Measurements from ENCODE around the gene HMGB1. TPM values are rescaled to one million over a fixed set of nuclear protein-coding genes. Genes with fewer than 3 reads are reported as not detected.

HMGB1 gene
- total RNA-seq, result 593 and 606 TPM in 2 replicates

DNA sequence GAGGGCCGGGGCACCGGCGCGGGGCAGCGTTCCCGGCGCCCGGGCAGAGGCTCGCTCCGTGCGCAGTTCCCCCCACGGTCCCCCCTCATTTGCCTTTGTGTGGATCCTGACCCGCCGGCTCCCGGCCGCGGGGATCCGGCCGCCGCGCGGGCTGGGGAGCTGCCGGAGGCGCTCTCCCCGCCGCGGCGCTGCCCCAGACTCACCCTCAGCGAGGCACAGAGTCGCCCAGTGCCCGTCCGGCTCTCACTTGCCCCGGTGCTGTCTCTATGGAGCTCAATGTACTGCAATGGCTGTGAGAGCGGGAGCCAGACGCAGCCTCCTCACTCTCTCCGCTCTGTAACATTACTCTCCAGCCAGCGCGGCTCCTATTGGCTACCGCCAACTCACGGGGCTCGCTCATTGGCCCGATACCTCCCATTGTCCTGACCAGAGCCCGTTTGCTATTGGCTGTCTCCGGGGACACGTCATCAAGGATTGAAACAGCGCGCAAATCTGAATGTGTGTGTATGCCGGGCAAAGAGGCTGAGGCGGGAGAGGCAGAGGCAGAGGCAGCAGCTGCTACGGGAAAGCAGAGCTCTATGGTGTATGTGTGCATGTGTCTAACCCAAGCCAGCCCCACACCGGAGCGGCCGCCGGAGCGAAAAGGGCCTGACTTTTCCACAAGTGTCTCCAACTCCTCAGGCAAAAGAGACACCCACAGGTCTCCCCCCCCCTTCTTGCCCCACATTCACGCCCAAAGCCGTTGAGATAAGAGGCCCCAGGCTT lies at the start of gene HMGB1:
TSS of gene HMGB1 (minus strand) at position 344 of the 765 bp plus-strand sequence. CDS start 2,256 bp downstream, outside the sequence.
- H3K4me3 Mint-ChIP-seq, result peak within 1 kb of the TSS; percentile 94
- peak; percentile 97 for DNase-seq (ENCODE audit: low spot score)
- intact Hi-C loops (cut with micrococcal nuclease), result loop anchor here (1.0 to 5.0 kb wide), 12 partner anchors 43 to 871 kb away; partner anchors contain the start of genes UBE2L5, UBL3 and USPL1
- peaks cover 27% of the 10 kb centered on the region for H3K36me3 Mint-ChIP-seq (ENCODE audit: low read depth)
- H3K9me3 Mint-ChIP-seq, result no peaks in the 10 kb centered on the region
- H3K4me1 Mint-ChIP-seq (ENCODE audit: low read depth), result peaks cover 28% of the 10 kb centered on the region
- H3K27me3 Mint-ChIP-seq (ENCODE audit: insufficient read depth), result no peaks in the 10 kb centered on the region
- peak within 1 kb of the TSS; percentile 100 for H3K27ac Mint-ChIP-seq

- no peak overlapping the region for H3K4me3 Mint-ChIP-seq
- DNase-seq (ENCODE audit: low spot score), result no peak
- H3K36me3 Mint-ChIP-seq (ENCODE audit: low read depth), result no peaks in the 10 kb centered on the region
- no peak overlapping the region for H3K27ac Mint-ChIP-seq
- no peaks in the 10 kb centered on the region for H3K4me1 Mint-ChIP-seq (ENCODE audit: low read depth)
- intact Hi-C loops (cut with micrococcal nuclease), result no loop called here
- no peaks in the 10 kb centered on the region for H3K9me3 Mint-ChIP-seq
- H3K27me3 Mint-ChIP-seq (ENCODE audit: insufficient read depth), result peaks cover 10% of the 10 kb centered on the region
Observed at GRCh38 chr13:30510811-30511371, 45.2 kb upstream of the HMGB1 start.

GRCh38 chr13:30510091-30510490 lies 44.4 kb upstream of the HMGB1 start:
- peaks cover 10% of the 10 kb centered on the region for H3K27me3 Mint-ChIP-seq (ENCODE audit: insufficient read depth)
- H3K4me3 Mint-ChIP-seq, result no peak overlapping the region
- DNase-seq (ENCODE audit: low spot score), result no peak
- H3K27ac Mint-ChIP-seq, result no peak overlapping the region
- intact Hi-C loops (cut with micrococcal nuclease), result no loop called here
- no peaks in the 10 kb centered on the region for H3K4me1 Mint-ChIP-seq (ENCODE audit: low read depth)
- no peaks in the 10 kb centered on the region for H3K36me3 Mint-ChIP-seq (ENCODE audit: low read depth)
- no peaks in the 10 kb centered on the region for H3K9me3 Mint-ChIP-seq

DNA sequence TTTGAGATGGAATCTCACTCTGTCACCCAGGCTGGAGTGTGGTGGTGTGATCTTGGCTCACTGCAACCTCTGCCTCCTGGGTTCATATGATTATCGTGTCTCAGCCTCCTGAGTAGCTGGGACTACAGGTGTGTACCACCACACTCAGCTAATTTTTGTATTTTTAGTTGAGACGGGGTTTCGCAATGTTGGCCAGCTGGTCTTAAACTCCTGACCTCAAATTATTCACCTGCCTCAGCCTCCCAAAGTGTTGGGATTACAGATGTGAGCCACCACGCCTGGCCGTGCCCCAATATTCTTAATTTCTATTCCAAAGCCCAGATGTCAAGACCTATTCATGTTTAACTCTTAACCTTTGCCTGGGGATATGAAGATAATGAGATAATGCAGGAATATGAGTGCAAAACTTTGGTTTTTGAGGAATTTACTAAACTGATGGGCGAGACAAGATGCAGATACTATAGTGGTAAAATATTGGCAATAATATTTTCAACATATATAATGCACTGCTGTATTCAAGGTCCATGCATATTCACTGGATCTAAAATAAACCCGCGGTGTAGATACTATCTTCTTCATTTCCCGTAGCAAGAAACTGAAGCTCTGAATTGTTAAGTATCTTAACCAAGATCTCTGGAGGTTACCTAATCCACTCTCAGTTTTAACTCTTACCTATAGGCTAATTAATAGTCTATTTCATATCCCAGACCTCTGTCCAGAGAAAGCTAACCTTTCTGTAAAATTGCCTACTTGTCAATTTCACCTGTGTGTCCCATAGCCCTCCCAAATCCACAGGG lies 43.7 kb upstream of the HMGB1 start:
- Mint-ChIP-seq H3K27ac (no peak overlapping the region), H3K4me1 (ENCODE audit: low read depth) (peaks cover 2% of the 10 kb centered on the region), H3K4me3 (no peak overlapping the region), H3K9me3 (no peaks in the 10 kb centered on the region), H3K27me3 (ENCODE audit: insufficient read depth) (peaks cover 8% of the 10 kb centered on the region), H3K36me3 (ENCODE audit: low read depth) (no peaks in the 10 kb centered on the region)
- DNase-seq (ENCODE audit: low spot score), result no peak
- intact Hi-C loops (cut with micrococcal nuclease), result no loop called here

DNA sequence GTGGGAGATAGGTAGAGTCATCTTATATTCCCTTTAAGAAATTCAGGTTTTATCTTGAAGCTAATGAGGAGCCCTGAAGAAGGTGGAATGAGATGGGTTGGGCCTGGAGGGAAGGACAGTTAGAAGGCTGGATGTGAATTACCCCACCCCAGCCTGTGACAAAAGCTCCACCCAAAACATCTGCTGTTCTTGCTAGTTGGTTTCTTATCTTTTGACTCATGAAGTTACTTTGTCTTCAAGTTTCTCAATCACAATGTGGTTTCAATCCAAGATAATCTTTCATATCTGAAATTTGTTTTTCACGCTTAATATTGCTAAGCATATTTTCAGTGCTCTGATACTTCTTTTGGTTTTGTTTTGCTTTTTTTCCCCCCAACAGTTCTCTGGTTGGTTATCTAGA lies 38.3 kb upstream of the HMGB1 start:
- intact Hi-C loops (cut with micrococcal nuclease), result no loop called here
- no peak for DNase-seq (ENCODE audit: low spot score)
- Mint-ChIP-seq H3K36me3 (ENCODE audit: low read depth) (no peaks in the 10 kb centered on the region), H3K4me1 (ENCODE audit: low read depth) (peaks cover 17% of the 10 kb centered on the region), H3K27me3 (ENCODE audit: insufficient read depth) (no peaks in the 10 kb centered on the region), H3K9me3 (no peaks in the 10 kb centered on the region), H3K4me3 (no peak overlapping the region), H3K27ac (no peak overlapping the region)

DNA sequence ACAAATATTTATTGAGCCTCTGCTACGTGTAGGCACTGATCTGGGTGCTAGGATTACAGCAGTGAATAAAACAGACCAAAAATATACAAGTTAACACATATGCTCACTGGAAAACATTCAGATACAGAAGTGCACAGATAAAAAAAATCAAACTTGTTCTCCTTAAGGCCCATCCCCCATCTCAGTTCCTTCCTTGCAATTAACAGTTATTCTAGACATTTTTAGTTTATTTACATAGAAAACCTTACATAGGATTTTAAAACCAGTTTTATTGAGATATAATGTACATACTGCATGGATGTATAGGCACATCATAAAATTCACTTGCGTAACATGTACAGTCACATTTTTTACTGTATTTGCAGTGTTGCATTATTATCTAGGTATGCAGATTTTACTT lies 36.5 kb upstream of the HMGB1 start:
- Mint-ChIP-seq H3K4me1 (ENCODE audit: low read depth) (peaks cover 17% of the 10 kb centered on the region), H3K4me3 (no peak overlapping the region), H3K9me3 (no peaks in the 10 kb centered on the region), H3K36me3 (ENCODE audit: low read depth) (no peaks in the 10 kb centered on the region), H3K27ac (no peak overlapping the region), H3K27me3 (ENCODE audit: insufficient read depth) (no peaks in the 10 kb centered on the region)
- intact Hi-C loops (cut with micrococcal nuclease), result no loop called here
- no peak for DNase-seq (ENCODE audit: low spot score)

DNA sequence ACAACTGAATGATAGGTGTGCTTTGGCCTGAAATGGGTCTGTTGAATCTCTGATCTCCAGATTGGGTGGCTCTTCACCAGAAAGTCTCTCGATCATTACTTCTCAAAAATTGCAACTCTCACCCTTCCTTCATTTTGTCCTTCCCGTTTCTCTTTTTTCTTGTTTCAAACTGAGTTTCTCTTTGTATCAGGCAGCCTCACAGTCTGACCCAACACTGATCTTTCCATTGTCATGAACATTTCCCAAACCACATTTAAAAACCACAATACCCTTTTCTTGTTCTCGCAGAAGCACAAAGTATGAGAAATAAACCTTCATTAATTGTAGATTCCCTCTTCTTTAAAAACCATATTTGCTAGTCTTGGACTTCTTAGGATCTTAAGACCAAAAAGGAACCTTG lies 33.6 kb upstream of the HMGB1 start:
- no peaks in the 10 kb centered on the region for H3K9me3 Mint-ChIP-seq
- intact Hi-C loops (cut with micrococcal nuclease), result no loop called here

DNA sequence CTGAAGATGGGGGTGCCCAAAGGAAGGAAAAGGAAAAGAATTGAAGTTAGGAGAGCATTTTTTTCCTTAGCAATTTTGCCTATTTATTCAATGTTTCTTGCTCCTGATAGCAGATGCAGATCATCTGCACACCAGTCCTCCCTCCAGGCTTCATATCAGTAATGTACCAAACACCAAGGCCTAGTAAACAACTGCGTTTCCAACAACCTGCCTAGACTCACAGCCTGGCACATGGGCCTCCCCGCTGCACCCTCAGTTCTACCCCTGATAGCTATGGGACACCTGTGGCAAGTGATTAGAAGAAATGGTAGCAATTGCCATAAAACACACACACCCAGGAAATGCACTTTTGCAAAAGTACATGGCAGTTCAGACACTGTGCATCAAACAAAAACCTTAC lies 30.4 kb upstream of the HMGB1 start:
- Mint-ChIP-seq H3K36me3 (ENCODE audit: low read depth) (no peaks in the 10 kb centered on the region), H3K27me3 (ENCODE audit: insufficient read depth) (peaks cover 11% of the 10 kb centered on the region), H3K4me1 (ENCODE audit: low read depth) (peaks cover 5% of the 10 kb centered on the region), H3K4me3 (no peak overlapping the region), H3K9me3 (no peaks in the 10 kb centered on the region), H3K27ac (no peak overlapping the region)
- intact Hi-C loops (cut with micrococcal nuclease), result no loop called here
- no peak for DNase-seq (ENCODE audit: low spot score)

More for the DNA sequence above, 33.6 kb upstream of the HMGB1 start:
- Mint-ChIP-seq H3K36me3 (ENCODE audit: low read depth) (no peaks in the 10 kb centered on the region), H3K4me1 (ENCODE audit: low read depth) (peaks cover 13% of the 10 kb centered on the region), H3K27me3 (ENCODE audit: insufficient read depth) (peaks cover 2% of the 10 kb centered on the region), H3K27ac (no peak overlapping the region), H3K4me3 (no peak overlapping the region)
- no peak for DNase-seq (ENCODE audit: low spot score)

- Mint-ChIP-seq H3K27ac (no peak overlapping the region), H3K9me3 (no peaks in the 10 kb centered on the region), H3K36me3 (ENCODE audit: low read depth) (no peaks in the 10 kb centered on the region), H3K4me1 (ENCODE audit: low read depth) (peaks cover 5% of the 10 kb centered on the region), H3K27me3 (ENCODE audit: insufficient read depth) (peaks cover 11% of the 10 kb centered on the region), H3K4me3 (no peak overlapping the region)
- DNase-seq (ENCODE audit: low spot score), result no peak
- intact Hi-C loops (cut with micrococcal nuclease), result no loop called here
Observed at GRCh38 chr13:30495746-30496145, 30.0 kb upstream of the HMGB1 start.

- H3K4me3 Mint-ChIP-seq, result no peak overlapping the region
- intact Hi-C loops (cut with micrococcal nuclease), result no loop called here
- H3K4me1 Mint-ChIP-seq (ENCODE audit: low read depth), result no peaks in the 10 kb centered on the region
- no peak for DNase-seq (ENCODE audit: low spot score)
- H3K27ac Mint-ChIP-seq, result no peak overlapping the region
- H3K36me3 Mint-ChIP-seq (ENCODE audit: low read depth), result no peaks in the 10 kb centered on the region
- H3K9me3 Mint-ChIP-seq, result no peaks in the 10 kb centered on the region
- peaks cover 15% of the 10 kb centered on the region for H3K27me3 Mint-ChIP-seq (ENCODE audit: insufficient read depth)
Observed at GRCh38 chr13:30493658-30494381, 28.1 kb upstream of the HMGB1 start.

DNA sequence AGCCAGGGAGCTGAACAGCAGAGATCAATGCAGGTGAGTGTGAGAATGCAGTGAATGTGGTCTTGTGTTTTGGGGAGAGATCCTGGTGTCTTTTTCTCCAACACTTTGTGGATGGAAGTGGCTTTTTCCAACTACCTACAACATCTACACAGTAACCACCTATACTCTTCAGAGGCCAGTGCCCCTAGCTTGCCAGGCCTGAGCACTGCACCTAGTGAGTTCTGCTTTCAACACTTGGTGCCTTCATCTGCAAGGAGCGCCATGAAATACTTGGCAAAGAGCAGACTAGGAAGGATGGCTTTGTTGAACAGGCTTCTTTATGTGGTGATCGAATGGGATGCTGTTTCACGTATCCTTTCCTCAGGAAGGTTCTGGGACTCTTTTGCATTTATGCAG lies 21.3 kb upstream of the HMGB1 start:
- no peaks in the 10 kb centered on the region for H3K36me3 Mint-ChIP-seq (ENCODE audit: low read depth)
- intact Hi-C loops (cut with micrococcal nuclease), result no loop called here
- no peak overlapping the region for H3K4me3 Mint-ChIP-seq
- no peak overlapping the region for H3K27ac Mint-ChIP-seq
- peaks cover 17% of the 10 kb centered on the region for H3K27me3 Mint-ChIP-seq (ENCODE audit: insufficient read depth)
- no peak for DNase-seq (ENCODE audit: low spot score)
- no peaks in the 10 kb centered on the region for H3K9me3 Mint-ChIP-seq
- no peaks in the 10 kb centered on the region for H3K4me1 Mint-ChIP-seq (ENCODE audit: low read depth)

DNA sequence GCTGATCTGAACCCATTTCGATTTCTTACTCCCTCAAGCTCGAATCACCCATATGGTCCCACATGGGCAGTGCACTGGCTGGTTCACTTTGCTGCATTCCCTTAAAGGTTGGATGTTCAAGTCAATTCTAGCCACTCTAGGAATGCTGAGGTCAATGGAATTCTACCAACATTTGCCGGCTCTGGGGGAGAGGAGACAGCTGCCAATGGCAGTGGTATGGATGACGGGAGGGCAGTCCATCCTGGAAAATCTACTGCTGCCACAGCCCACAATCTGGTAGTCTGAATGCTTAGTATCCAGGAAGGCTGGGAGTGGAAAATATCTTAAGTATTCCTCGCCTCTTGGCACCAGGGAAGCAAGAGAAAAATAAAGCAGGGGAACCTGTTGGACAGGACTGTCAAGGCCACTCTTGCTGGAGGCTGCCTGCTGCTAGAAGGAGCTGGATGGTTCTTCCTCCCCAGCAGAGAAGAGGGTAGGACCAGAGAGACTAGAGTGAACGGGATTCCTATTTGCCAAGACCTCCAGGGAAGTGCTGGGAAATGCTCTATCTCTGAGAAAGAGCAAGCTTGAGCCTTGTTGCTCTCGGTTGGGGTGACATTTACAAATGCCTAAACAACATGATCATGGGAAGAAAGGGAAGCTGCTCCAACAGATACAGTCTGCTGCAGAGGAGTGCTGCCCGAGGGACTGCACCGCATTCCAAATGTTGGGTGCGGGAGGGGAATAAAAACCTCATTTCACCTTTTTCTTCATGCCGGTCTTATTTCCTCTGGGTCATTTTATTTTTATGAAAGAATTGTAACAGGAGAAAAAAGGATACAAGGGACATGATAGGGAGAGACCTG lies 20.7 kb upstream of the HMGB1 start:
- no peak overlapping the region for H3K27ac Mint-ChIP-seq
- H3K4me1 Mint-ChIP-seq (ENCODE audit: low read depth), result no peaks in the 10 kb centered on the region
- no peak overlapping the region for H3K4me3 Mint-ChIP-seq
- H3K9me3 Mint-ChIP-seq, result no peaks in the 10 kb centered on the region
- H3K27me3 Mint-ChIP-seq (ENCODE audit: insufficient read depth), result peaks cover 20% of the 10 kb centered on the region
- no peaks in the 10 kb centered on the region for H3K36me3 Mint-ChIP-seq (ENCODE audit: low read depth)
- intact Hi-C loops (cut with micrococcal nuclease), result no loop called here
- DNase-seq (ENCODE audit: low spot score), result no peak

Data from activated T-helper 1 cell treated with anti-CD3 and anti-CD28 coated beads, Interleukin-12 subunit alpha, Interleukin-12 subunit beta, Interleukin-2, Interleukin-4 antibody, amounts not matched to agents 30 ng/mL and 10 ng/mL and 1 ng/mL, durations not matched to agents 14 hours and 24 hours and 36 hours (primary cell).